Neural cell (in vitro differentiated cells): Measurements from ENCODE around the gene MPP3. TPM values are rescaled to one million over a fixed set of nuclear protein-coding genes. Genes with fewer than 3 reads are reported as not detected.

Experiments used
- H2AFZ ChIP-seq: fragments of 200-600, 300-800 bp; sonication (generic), shearing (Covaris generic); 2 replicates; pipeline ENCODE4 v1.6.0; 2014; ENCODE audit warnings: low read depth, mild to moderate bottlenecking, antibody characterized with exemption, low read length, moderate library complexity
- H3F3A ChIP-seq: fragments of 200-600 bp; shearing (Covaris generic); 2 replicates; pipeline ENCODE4 v1.6.1; 2016; ENCODE audit warnings: mild to moderate bottlenecking, moderate library complexity, mixed read lengths, antibody characterized with exemption, low read length; ENCODE audit not compliant: insufficient read depth, poor library complexity, severe bottlenecking
- H3K27ac ChIP-seq: fragments of 200-600, 300-800 bp; sonication (generic), shearing (Covaris generic); 2 replicates; pipeline ENCODE4 v1.5.1; 2014; ENCODE audit warnings: mild to moderate bottlenecking, low read length, moderate library complexity
- H3K27me3 ChIP-seq: fragments of 300-800, 200-600 bp; sonication (generic), shearing (Covaris generic); 2 replicates; pipeline ENCODE4 v1.6.0; 2014; ENCODE audit warnings: mild to moderate bottlenecking, low read depth, low read length, moderate library complexity; ENCODE audit not compliant: insufficient read depth
- H3K36me3 ChIP-seq: fragments of 300-800, 200-600 bp; sonication (generic), shearing (Covaris generic); 2 replicates; pipeline ENCODE4 v1.5.1; 2014; ENCODE audit warnings: mild to moderate bottlenecking, antibody characterized with exemption, low read length, moderate library complexity; ENCODE audit not compliant: insufficient read depth
- H3K4me2 ChIP-seq: fragments of 300-800, 200-600 bp; sonication (generic), shearing (Covaris generic); 2 replicates; pipeline ENCODE4 v1.6.0; 2014; ENCODE audit warnings: mild to moderate bottlenecking, low read length
- H3K4me3 ChIP-seq: fragments of 300-800, 200-600 bp; sonication (generic), shearing (Covaris generic); 2 replicates; pipeline ENCODE4 v1.5.1; 2014; ENCODE audit warnings: mild to moderate bottlenecking, low read length, moderate library complexity
- H3K79me2 ChIP-seq: fragments of 200-600 bp; shearing (Covaris generic); replicated peaks from 2 replicates; pipeline ENCODE4 v1.6.0; 2014; ENCODE audit warnings: mild to moderate bottlenecking, low read length, moderate library complexity; ENCODE audit not compliant: insufficient read depth
- H3K9ac ChIP-seq: fragments of 300-800, 200-600 bp; sonication (generic), shearing (Covaris generic); 2 replicates; pipeline ENCODE4 v1.6.1; 2016; ENCODE audit warnings: mild to moderate bottlenecking, low read length, mixed read lengths
- H3K9me2 ChIP-seq: fragments of 200-600 bp; shearing (Covaris generic); 2 replicates; pipeline ENCODE4 v1.6.1; 2016; ENCODE audit warnings: mild to moderate bottlenecking, low read length, mixed read lengths; ENCODE audit not compliant: insufficient read depth
- H3K9me3 ChIP-seq: fragments of 200-600, 300-800 bp; sonication (generic), shearing (Covaris generic); 2 replicates; pipeline ENCODE4 v1.6.1; 2016; ENCODE audit warnings: mild to moderate bottlenecking, mixed run types, low read length, moderate library complexity, mixed read lengths
- H4K20me1 ChIP-seq: fragments of 200-600 bp; shearing (Covaris generic); 2 replicates; pipeline ENCODE4 v1.6.1; 2016; ENCODE audit warnings: mild to moderate bottlenecking, mixed run types; ENCODE audit not compliant: insufficient read depth
- CTCF ChIP-seq: fragments of 450-650 bp; IDR thresholded peaks from 2 replicates; pipeline ENCODE4 v1.5.1; 2014; ENCODE audit warnings: antibody characterized with exemption, mild to moderate bottlenecking, moderate library complexity; ENCODE audit not compliant: poor library complexity, severe bottlenecking
- EP300 ChIP-seq: fragments of 450-650 bp; conservative IDR thresholded peaks from 2 replicates; pipeline ENCODE4 v1.6.1; 2014; ENCODE audit warnings: antibody characterized with exemption, mild to moderate bottlenecking, moderate library complexity; ENCODE audit not compliant: poor library complexity, severe bottlenecking
- EZH2 ChIP-seq: fragments of 200-600, 300-800 bp; shearing (Covaris generic), sonication (generic); IDR thresholded peaks from 2 replicates; pipeline ENCODE4 v1.6.1; 2014; ENCODE audit warnings: antibody characterized with exemption, low read length, borderline replicate concordance, mild to moderate bottlenecking; ENCODE audit not compliant: insufficient read depth, poor library complexity, severe bottlenecking
- MXI1 ChIP-seq: fragments of 450-650 bp; conservative IDR thresholded peaks from 2 replicates; pipeline ENCODE4 v1.6.1; 2014; ENCODE audit warnings: antibody characterized with exemption, mild to moderate bottlenecking; ENCODE audit not compliant: poor library complexity, severe bottlenecking
- POLR2AphosphoS5 ChIP-seq: IDR thresholded peaks from 2 replicates; pipeline ENCODE4 v1.6.1; 2012
- RAD21 ChIP-seq: fragments of 450-650 bp; conservative IDR thresholded peaks from 2 replicates; pipeline ENCODE4 v1.6.1; 2014; ENCODE audit warnings: antibody characterized with exemption, mild to moderate bottlenecking, moderate library complexity
- SMC3 ChIP-seq: fragments of 450-650 bp; conservative IDR thresholded peaks from 2 replicates; pipeline ENCODE4 v1.6.1; 2014; ENCODE audit warnings: antibody characterized with exemption, mild to moderate bottlenecking, moderate library complexity; ENCODE audit not compliant: poor library complexity
- TAF1 ChIP-seq: IDR thresholded peaks from 2 replicates; pipeline ENCODE4 v1.6.1; 2012; ENCODE audit warnings: low read depth
- polyA plus RNA-seq: library from polyadenylated mRNA; depleted of rRNA; stranded (reverse); fragments of >200 nt; gene quantifications from 2 replicates; pipeline ENCODE4 v1.2.3, GENCODE V29; 2014
- TF ChIP-seq, protein P1 (sequence below): IDR thresholded peaks from 2 replicates; pipeline ENCODE4 v1.6.1; 2012; ENCODE audit warnings: borderline replicate concordance

The MPP3 gene
- polyA plus RNA-seq, 1 donor from 2014 or later: 48.1 TPM

GRCh38 chr17:43780135-43780534 is 52.8 kb downstream of the MPP3 start, which contains the start of gene CFAP97D1:
TSS of gene CFAP97D1 (plus strand) at chr17:43780435. CDS start at chr17:43780463, 28 bp downstream.
- Histone ChIP-seq H3K79me2 (peaks cover 5% of the 10 kb centered on the region), H3K4me2 (peak within 1 kb of the TSS; percentile 88), H3K27me3 (no peaks in the 10 kb centered on the region), H3K4me3 (peak within 1 kb of the TSS; percentile 89), H3K36me3 (no peaks in the 10 kb centered on the region), H3K9me2 (no peaks in the 10 kb centered on the region), H3K9ac (peak within 1 kb of the TSS; percentile 98), H3K9me3 (no peaks in the 10 kb centered on the region), H2AFZ (peak within 1 kb of the TSS; percentile 73), H3K27ac (peak within 1 kb of the TSS; percentile 70), H3F3A (no peaks in the 10 kb centered on the region), H4K20me1 (no peaks in the 10 kb centered on the region)
- TF ChIP-seq EP300 (no peak), CTCF (no peak), POLR2AphosphoS5 (no peak), MXI1 (no peak), RAD21 (no peak), SMC3 (no peak), EZH2 (no peak), TAF1 (no peak)
- TF ChIP-seq, protein P1, sequence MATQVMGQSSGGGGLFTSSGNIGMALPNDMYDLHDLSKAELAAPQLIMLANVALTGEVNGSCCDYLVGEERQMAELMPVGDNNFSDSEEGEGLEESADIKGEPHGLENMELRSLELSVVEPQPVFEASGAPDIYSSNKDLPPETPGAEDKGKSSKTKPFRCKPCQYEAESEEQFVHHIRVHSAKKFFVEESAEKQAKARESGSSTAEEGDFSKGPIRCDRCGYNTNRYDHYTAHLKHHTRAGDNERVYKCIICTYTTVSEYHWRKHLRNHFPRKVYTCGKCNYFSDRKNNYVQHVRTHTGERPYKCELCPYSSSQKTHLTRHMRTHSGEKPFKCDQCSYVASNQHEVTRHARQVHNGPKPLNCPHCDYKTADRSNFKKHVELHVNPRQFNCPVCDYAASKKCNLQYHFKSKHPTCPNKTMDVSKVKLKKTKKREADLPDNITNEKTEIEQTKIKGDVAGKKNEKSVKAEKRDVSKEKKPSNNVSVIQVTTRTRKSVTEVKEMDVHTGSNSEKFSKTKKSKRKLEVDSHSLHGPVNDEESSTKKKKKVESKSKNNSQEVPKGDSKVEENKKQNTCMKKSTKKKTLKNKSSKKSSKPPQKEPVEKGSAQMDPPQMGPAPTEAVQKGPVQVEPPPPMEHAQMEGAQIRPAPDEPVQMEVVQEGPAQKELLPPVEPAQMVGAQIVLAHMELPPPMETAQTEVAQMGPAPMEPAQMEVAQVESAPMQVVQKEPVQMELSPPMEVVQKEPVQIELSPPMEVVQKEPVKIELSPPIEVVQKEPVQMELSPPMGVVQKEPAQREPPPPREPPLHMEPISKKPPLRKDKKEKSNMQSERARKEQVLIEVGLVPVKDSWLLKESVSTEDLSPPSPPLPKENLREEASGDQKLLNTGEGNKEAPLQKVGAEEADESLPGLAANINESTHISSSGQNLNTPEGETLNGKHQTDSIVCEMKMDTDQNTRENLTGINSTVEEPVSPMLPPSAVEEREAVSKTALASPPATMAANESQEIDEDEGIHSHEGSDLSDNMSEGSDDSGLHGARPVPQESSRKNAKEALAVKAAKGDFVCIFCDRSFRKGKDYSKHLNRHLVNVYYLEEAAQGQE: no peak

GRCh38 chr17:43779145-43780125 is 53.5 kb downstream of the MPP3 start:
- H4K20me1 ChIP-seq: no peaks in the 10 kb centered on the region
- no peaks in the 10 kb centered on the region for H3K36me3 ChIP-seq
- H3K4me3 ChIP-seq: peak overlapping the region; percentile 89
- no peaks in the 10 kb centered on the region for H3F3A ChIP-seq
- no peaks in the 10 kb centered on the region for H3K9me3 ChIP-seq
- H3K27me3 ChIP-seq: no peaks in the 10 kb centered on the region
- peaks cover 5% of the 10 kb centered on the region for H3K79me2 ChIP-seq
- peak overlapping the region; percentile 88 for H3K4me2 ChIP-seq
- H3K27ac ChIP-seq: peak overlapping the region; percentile 70
- TF ChIP-seq RAD21: peak; percentile 31
- no peak for TF ChIP-seq EP300
- no peak for TF ChIP-seq EZH2
- TF ChIP-seq CTCF: peak; percentile 58
- no peaks in the 10 kb centered on the region for H3K9me2 ChIP-seq
- H2AFZ ChIP-seq: peak overlapping the region; percentile 73
- peak overlapping the region; percentile 98 for H3K9ac ChIP-seq
